Measurements from ENCODE around the gene FXYD5.

The FXYD5 gene

GRCh38 chr19:35106291-35106583, 48.3 kb upstream of the FXYD5 start (continued):
- TF ChIP-seq PATZ1 (CRISPR knock-in tag; IDR thresholded peaks at IDR 0.05; ENCODE audit: borderline replicate concordance) (no peak), POU6F1 (CRISPR knock-in tag; IDR thresholded peaks at IDR 0.05; ENCODE audit: borderline replicate concordance, low read depth) (no peak)

GRCh38 chr19:35106898-35107541, 47.5 kb upstream of the FXYD5 start:
- TF ChIP-seq ZFP30 (CRISPR knock-in tag; IDR thresholded peaks at IDR 0.05) = no peak
- no peak for TF ChIP-seq POU6F1 (CRISPR knock-in tag; IDR thresholded peaks at IDR 0.05; ENCODE audit: borderline replicate concordance, low read depth)
- no peak for TF ChIP-seq TCF4 (CRISPR knock-in tag; IDR thresholded peaks at IDR 0.05; ENCODE audit: borderline replicate concordance)
- no peak for TF ChIP-seq ZNF8 (CRISPR knock-in tag; IDR thresholded peaks at IDR 0.05)
- TF ChIP-seq GLIS3 (CRISPR knock-in tag; IDR thresholded peaks at IDR 0.05) = no peak
- TF ChIP-seq TSHZ2 (CRISPR knock-in tag; IDR thresholded peaks at IDR 0.05) = no peak
- no peak for TF ChIP-seq PATZ1 (CRISPR knock-in tag; IDR thresholded peaks at IDR 0.05; ENCODE audit: borderline replicate concordance)
- TF ChIP-seq TOX (CRISPR knock-in tag; IDR thresholded peaks at IDR 0.05; ENCODE audit: borderline replicate concordance) = no peak
- TF ChIP-seq SNAI2 (CRISPR knock-in tag; IDR thresholded peaks at IDR 0.05) = no peak
- no peak for TF ChIP-seq ESRRG (CRISPR knock-in tag; IDR thresholded peaks at IDR 0.05)
- TF ChIP-seq ZNF565 (CRISPR knock-in tag; conservative IDR thresholded peaks at IDR 0.05; ENCODE audit: low read depth) = no peak
- no peak for TF ChIP-seq CREB5 (CRISPR knock-in tag; IDR thresholded peaks at IDR 0.05; ENCODE audit: low read depth)
- TF ChIP-seq RARB (CRISPR knock-in tag; IDR thresholded peaks at IDR 0.05) = no peak
- no peak for TF ChIP-seq CSRNP3 (CRISPR knock-in tag; IDR thresholded peaks at IDR 0.05)
- TF ChIP-seq ISL1 (CRISPR knock-in tag; IDR thresholded peaks at IDR 0.05) = no peak
- no peak for TF ChIP-seq BACH2 (CRISPR knock-in tag; IDR thresholded peaks at IDR 0.05; ENCODE audit: borderline replicate concordance)
- TF ChIP-seq PPARA (CRISPR knock-in tag; IDR thresholded peaks at IDR 0.05; ENCODE audit: borderline replicate concordance) = no peak
- ATAC-seq = no peak

All from SK-N-SH treated with all-trans-retinoic acid at 6 μM for 48 hours (cell line).